ENCODE results near the gene SYNDIG1L.

GRCh38 chr14:74380845-74381244, 45.2 kb downstream of the SYNDIG1L start:
- TF ChIP-seq POLR2A (IDR thresholded peaks at IDR 0.05) (no peak), CTCF (IDR thresholded peaks at IDR 0.05) (no peak)

Measured in lower leg skin (tissue), 3 donors.